AG09309 (cell line): Measurements from ENCODE around the gene LIM2.

Experiments used
- DNase-seq: peaks from one replicate; pipeline ENCODE4 v3.0.0-alpha.2; 2010; ENCODE audit warnings: low read depth
- H3K4me3 ChIP-seq: 2 replicates; pipeline ENCODE4 v1.5.1; 2011; ENCODE audit warnings: mild to moderate bottlenecking, low read depth, low read length, moderate library complexity; ENCODE audit not compliant: control insufficient read depth
- TF ChIP-seq, protein P1 (sequence below): IDR thresholded peaks from 2 replicates; pipeline ENCODE4 v1.5.1; 2011; ENCODE audit warnings: mild to moderate bottlenecking, low read depth, low read length, inconsistent platforms; ENCODE audit not compliant: insufficient read depth, control insufficient read depth; ENCODE audit errors: missing control alignments

The LIM2 gene

GRCh38 chr19:51345076-51345620 is 42.6 kb downstream of the LIM2 start:
- TF ChIP-seq, protein P1, sequence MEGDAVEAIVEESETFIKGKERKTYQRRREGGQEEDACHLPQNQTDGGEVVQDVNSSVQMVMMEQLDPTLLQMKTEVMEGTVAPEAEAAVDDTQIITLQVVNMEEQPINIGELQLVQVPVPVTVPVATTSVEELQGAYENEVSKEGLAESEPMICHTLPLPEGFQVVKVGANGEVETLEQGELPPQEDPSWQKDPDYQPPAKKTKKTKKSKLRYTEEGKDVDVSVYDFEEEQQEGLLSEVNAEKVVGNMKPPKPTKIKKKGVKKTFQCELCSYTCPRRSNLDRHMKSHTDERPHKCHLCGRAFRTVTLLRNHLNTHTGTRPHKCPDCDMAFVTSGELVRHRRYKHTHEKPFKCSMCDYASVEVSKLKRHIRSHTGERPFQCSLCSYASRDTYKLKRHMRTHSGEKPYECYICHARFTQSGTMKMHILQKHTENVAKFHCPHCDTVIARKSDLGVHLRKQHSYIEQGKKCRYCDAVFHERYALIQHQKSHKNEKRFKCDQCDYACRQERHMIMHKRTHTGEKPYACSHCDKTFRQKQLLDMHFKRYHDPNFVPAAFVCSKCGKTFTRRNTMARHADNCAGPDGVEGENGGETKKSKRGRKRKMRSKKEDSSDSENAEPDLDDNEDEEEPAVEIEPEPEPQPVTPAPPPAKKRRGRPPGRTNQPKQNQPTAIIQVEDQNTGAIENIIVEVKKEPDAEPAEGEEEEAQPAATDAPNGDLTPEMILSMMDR, result no peak

DNA sequence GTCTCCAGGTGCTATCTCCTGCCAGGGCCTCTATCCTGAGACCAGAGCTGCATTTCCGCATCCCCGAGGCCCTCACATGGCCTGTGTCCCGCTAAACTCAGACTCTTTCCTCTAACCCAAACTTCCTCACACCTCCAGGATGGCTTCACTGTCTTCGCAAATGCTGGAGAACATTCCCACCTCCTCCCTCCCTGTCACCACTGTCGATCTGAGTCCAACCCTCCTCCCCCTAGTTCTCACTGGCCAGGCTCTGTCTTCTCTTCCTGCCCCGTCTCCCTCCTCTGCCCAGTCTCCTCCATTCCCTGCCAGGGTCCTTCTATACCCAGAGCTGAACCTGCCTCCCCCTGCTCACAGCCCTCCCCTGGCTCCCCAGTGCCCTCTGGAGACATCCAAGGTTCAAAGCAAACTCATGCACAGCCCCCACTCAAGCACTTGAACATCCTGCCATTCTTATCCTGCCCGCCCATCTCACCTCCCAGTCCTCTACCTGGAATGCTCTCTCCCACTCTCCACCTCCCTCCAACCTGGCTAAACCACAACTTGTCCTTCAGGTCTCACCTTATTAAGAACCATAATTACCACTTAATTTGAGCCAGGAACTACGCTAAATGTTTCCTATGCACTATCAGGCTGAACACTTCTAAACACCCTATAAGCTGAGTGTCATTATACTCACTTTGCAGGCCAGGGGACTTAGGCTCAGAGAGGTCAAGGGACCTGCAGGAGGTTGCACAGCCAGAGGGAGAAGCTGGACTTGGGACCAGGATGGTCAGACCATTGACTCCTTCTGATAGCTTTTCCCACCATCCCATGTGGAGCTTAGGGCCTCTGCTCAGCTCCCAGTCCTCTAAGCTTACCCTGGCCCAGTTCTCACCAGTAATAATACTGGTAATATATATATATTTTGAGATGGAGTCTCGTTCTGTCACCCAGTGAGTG is 44.9 kb downstream of the LIM2 start:
- DNase-seq, result no peak
- TF ChIP-seq, protein P1, result no peak
- no peak overlapping the region for H3K4me3 ChIP-seq

More at GRCh38 chr19:51345076-51345620, 42.6 kb downstream of the LIM2 start:
- H3K4me3 ChIP-seq, result no peak overlapping the region
- no peak for DNase-seq

- no peak within 1 kb of the TSS for H3K4me3 ChIP-seq
- TF ChIP-seq, protein P1, result no peak
- DNase-seq, result no peak
Observed at GRCh38 chr19:51341976-51342580, 45.7 kb downstream of the LIM2 start, which contains the start of gene VSIG10L. TSS of gene VSIG10L (minus strand) at chr19:51342139. CDS start at chr19:51342124, 15 bp downstream.

GRCh38 chr19:51341066-51341465 is 46.7 kb downstream of the LIM2 start:
- TF ChIP-seq, protein P1, result no peak
- H3K4me3 ChIP-seq, result no peak overlapping the region
- DNase-seq, result no peak

DNA sequence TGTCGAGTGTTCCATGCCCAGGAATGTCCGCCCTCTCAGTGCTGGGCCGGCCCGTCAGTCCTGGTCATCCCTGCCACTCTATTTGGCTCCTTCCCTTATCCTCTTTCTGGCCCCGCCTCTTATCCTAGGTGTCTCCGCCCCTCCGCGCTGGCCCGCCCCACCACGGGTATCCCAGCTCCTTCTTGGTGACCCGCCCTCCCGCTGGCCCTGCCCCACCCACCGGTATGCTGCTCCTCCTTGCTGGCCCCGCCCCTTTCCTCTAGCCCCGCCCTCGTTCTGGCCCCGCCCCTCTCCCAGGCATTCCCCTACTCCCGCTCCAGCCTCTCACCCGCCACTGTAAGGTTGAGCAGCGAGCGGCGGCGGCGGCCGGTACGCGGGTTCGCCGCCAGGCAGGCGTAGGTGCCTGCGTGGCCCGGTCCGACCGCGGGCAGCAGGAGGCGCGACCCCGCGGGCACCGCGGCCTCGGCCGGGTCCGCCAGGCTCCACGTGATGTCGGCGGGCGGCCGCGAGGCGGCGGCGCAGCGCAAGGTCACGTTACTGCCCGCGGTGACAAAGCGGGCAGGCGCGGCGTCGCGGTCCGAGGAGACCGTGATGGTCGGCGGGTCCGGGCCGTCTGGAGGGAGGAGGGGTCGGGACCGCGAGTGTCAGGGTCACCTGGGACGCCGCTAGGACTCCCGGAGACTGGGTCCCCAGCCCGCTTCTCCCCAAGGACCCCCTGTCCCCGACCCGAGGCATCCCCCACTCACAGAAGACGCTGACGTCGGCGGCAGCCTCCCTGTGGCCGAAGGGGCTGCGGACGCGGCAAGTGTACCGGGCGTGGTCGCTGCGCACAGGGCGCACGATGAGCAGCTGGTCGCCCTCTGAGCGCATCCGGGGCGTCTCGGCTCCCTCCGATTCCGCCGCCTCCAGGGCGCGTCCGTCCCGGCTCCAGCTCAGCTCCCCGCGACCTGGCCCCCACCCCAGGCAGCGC is 47.8 kb downstream of the LIM2 start:
- peak overlapping the region; percentile 63 for H3K4me3 ChIP-seq
- TF ChIP-seq, protein P1, result no peak
- peak; percentile 72 for DNase-seq

DNA sequence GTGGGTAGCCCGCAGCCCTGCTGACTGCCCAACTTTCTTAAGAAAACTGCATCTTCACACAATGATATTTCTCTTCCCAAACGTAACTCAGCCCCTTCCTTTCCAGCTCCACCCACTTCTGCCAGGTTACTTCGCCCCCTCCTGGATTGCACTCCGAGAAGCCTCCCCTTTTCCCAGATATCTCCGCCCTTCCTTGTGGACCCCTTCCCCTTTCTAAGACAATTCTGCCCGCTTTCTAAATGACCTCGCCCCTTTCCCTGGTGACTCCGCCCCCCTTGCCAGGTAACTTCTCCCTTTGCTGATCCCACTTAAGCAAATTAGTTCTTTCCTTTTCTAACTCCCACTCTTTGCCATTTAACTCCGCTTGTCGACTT is 48.5 kb downstream of the LIM2 start:
- DNase-seq, result no peak
- peak overlapping the region; percentile 63 for H3K4me3 ChIP-seq
- TF ChIP-seq, protein P1, result no peak
